ENCODE measurements around the gene OR52W1.
"Not testable (repeated sequence)": the region's sequence is repeated elsewhere in the genome, so short reads cannot be mapped to it uniquely, and the experiment has no call there.

The OR52W1 gene

DNA sequence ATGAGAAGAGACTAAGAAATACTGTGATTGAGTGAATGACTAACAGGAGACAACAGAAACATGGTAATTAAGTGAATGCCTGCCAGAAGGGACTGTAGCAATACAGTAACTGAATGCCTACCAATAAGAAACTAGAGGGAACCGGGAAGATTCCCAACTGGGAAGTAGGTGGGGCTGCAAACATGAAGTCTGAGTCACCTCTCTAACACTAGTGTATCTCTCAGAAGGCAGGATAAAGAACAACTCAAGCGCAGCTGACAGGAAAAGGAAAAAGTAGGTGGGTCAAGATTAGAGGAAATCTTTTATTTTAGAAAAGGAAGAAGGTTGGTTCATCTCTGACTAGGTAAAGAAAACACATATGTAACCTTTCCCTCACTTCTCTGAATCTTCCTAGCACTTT lies 20.3 kb downstream of the OR52W1 start:
- no peak for DNase-seq

DNA sequence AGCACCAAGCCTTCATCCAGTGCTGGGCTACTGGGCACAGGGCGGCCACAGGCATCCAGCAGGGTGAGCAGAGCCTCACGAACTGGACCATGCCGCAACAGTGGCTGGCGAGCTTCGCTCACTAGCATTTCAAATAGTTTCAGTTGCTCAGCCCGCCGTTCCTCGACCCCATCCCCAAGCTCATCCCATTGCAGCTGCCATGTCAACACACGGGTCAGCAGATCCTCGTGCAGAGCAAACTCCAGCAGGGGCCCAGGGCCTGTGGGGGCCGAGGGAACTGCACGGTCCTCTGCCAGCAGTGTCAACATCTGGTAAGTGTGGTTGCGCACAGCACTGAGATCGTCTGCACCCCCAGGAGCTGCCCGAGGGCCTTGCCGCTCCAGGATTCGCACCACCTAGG lies 24.8 kb downstream of the OR52W1 start:
- no peak for DNase-seq

DNA sequence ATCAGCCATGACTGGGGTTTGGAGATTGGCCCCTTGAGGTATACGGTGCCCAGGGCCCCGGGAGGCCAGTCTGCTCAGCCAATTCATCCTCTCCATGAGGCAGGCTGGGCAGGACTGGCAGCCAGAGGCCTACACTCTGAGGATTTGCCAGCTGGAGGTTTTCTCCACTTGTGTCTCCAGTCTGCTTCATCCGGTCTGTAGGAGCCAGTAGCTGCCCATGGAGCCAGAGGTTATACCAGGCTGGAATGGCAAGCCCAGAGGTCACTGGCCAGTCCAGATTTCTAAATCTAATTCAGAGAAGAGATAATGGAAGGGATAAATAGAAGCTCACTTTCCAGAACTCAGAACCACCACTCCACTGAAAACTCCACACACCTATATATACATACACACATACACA lies 25.4 kb downstream of the OR52W1 start:
- no peak for DNase-seq

DNA sequence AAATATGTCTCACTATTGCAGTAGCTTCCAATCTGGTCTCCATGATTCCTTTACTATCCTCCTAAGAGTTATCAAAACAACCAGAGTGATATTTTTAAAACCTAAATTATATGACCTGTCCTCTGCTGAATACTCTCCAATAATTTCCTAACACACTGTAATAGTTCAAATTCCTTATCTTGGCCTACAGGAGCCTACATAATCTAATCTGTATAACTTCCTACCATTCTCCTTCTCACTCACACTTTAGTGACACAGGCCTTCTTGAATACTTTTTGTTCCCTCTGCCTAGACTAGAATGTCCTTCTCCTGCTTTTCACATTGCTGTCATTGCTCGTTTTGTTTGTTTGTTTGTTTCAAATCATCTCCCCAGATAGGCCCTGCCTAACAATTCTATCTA lies 26.0 kb downstream of the OR52W1 start:
- DNase-seq, result no peak

DNA sequence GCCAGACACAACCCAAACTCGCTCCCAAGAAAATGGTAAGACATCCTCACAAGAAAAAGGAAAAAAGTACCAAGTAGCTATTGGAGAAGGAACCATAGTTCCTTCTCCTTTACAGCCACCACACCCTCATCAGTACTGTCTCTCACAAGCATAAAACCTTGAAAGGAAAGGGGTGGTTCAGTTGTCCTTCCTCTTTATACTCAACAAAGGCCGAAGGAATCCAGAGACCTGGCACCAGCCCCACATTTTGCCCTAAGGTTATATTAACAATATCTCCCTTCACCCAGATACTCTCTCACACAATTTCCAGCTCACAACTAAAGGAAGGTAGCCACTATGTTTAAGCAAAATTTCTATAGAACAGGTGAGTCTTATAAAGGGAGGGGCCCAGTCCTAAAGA lies 26.9 kb downstream of the OR52W1 start:
- DNase-seq, result no peak

DNA sequence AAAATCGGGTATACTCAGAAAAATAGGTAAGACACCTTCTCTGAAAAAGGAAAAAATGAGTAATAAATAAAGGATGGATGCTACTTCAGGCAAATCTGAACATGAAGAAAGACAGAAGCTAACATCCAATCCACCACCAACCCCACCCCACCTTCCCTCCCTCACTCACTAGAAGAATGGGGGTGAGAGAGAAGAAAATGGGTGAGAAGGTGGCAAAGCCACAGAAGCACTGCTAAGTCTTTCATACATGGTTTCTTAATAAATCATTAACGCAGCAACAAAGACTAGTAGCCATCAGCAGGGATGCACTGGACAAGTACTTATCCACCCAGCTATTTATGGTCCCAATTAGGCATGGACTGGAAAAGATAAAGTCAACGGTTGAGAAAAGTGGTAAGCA lies 29.5 kb downstream of the OR52W1 start:
- no peak for DNase-seq

DNA sequence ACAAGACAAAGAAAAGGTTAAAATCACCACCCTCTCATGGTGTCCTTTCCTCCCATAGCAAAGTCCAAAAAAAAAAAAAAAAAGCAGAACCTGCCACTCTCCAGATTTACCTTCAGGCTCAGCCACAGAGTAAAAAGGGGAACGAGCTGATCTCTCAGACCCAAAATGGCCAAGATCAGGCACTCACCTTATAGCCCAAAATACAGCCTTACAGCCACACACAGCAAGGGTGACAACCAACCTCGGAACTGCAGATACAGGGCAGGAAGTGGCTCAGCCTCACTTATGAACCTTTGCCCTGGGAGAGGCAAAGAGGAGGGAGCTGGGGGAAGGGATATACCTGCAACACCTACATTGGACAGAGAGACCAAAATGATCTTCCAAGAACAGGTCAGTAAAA lies 30.9 kb downstream of the OR52W1 start:
- DNase-seq, result no peak

DNA sequence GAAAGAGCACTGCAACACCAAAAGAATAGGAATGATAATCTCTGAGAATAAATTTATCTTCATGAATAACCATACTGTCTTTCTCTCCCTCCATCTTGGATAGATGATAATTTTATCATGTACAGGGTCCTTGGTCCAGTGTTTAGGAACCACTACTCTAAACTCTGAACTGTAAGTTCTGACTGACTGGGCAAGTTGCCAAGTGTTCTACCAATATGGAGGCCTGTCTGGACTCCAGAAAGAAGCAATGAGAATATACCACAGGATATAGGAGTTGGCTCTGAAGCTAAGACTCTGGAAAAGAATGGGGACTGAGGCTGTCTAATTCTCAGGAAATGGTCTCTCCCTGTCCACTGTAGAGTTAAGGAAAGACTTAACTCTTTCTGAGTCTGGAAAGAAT lies 33.9 kb downstream of the OR52W1 start:
- no peak for DNase-seq

DNA sequence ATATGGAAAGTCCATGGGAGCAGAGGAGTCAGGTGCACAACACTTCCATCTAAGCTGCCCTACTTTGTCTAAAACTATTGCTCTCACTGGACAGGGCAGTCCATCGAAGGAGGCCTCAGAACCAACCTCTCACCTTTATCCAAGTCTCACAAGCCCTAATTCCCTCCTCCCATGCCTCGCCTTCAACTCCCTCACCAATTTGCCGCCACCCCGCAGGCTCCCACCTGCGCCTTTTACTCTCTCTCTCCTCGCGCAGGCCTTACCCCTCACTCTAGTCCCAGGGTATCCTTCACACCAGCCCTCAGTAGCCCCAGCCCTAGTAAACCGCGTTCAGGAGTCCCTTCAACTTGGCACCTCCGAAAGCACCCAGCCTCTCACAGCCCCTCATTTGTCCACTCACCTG lies 35.0 kb downstream of the OR52W1 start:
- no peak for DNase-seq

DNA sequence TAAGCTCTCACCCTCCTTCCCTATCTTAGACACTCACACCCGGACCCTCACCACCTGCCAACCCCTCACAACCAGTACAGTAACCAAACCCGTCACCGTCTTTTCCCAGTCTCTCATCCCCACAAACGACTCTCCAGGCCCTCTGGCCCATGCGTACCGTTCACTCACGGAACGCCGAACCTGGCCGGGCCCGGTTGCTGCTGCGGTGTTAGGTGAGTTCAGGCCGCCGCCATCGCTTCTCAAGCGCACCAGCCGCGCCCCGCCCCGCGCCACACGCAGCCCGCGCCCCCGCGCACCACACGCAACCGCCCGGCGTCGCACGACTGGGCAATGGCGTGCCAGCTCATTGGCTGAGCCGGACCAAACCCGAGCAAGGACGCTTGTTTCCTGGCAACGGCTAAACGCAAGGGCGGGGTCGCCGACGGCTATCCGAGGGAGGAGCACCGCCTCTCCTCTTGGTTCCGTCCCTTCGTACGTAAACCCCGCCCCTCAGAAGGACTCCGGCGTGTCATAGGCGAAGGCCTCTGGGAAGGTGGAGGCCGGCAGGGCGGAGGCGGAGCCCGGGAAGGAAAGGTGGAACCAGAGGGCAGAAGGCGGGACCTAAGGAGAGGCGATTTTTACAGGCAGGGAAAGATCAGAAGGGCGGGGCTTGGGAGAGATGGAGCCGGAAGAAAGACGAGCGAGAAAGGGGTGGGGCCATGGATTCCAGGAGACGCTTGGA lies 35.5 kb downstream of the OR52W1 start, which contains the start of gene FHIP1B:
TSS of gene FHIP1B (minus strand) at position 250 of the 721 bp plus-strand sequence. CDS start 10,120 bp downstream, outside the sequence.
- peak; percentile 100 for DNase-seq

DNA sequence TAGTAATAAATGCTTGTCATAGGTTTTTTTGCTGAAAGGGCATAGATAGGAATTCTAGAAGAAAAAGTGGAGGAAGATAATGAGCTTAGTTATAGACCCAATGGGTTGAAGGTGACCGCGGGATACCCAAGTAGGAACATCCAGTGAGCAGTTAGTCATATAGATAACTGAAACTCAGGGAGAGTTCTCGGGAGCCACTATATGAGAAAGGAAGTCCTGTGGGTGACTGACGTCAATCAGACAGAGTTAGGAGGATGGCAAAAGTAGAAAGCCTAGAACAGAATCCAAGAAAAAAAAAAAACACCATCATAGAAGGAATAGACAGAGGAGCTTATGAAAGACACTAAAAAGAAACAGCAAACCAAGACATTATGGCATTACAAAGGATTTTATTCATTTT lies 38.2 kb downstream of the OR52W1 start:
- no peak for DNase-seq

DNA sequence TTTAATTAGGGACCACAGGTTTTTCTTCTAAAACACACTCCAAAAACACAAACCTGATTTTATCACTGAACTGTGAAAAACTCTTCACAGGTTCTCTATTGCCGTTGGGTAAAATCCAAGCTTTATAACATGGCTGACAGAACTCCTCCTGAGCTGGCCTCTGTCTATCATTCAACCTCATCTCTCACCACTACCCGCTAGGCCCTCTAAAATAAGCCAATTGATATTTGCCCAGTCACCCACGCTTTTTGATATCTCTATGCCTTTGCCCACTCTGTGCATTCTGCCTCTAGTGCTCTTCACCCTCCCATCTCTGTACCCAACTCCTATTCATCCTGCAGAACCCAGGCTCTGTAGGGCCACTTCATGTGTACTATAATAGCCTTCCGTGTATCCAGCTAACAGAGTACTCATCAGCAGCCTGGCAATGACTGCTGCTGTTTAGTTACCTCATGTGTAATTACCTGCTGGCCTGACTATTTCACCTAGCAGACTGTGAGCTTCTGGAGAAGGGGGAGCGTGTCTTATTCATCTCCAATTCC lies 38.8 kb downstream of the OR52W1 start:
- peak; percentile 61 for DNase-seq

DNA sequence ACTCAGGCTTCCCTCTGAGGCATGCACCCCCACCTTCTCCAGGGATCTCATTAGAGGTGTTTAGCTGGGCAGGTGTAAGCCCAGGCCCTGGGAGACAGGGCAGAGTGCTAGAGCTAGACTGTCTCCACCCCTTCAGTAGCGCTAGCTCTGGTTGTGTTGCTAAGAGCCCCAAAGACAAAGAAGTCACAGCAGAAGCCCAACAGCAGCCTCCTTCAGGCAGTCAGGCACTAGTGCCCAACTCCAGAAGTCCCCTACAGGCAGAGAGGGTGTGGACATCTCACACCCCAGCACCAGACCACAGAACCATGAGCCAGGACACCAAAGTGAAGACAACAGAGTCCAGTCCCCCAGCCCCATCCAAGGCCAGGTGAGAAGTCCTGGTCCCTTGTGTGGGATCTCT lies 39.9 kb downstream of the OR52W1 start, which contains the start of gene CNGA4:
TSS of gene CNGA4 (plus strand) at position 188 of the 400 bp plus-strand sequence. CDS start at position 306, 118 bp downstream.
- peak; percentile 92 for DNase-seq

DNA sequence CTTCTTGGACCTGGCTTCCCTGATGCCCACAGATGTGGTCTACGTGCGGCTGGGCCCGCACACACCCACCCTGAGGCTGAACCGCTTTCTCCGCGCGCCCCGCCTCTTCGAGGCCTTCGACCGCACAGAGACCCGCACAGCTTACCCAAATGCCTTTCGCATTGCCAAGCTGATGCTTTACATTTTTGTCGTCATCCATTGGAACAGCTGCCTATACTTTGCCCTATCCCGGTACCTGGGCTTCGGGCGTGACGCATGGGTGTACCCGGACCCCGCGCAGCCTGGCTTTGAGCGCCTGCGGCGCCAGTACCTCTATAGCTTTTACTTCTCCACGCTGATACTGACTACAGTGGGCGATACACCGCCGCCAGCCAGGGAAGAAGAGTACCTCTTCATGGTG lies 41.1 kb downstream of the OR52W1 start:
- no peak for DNase-seq

DNA sequence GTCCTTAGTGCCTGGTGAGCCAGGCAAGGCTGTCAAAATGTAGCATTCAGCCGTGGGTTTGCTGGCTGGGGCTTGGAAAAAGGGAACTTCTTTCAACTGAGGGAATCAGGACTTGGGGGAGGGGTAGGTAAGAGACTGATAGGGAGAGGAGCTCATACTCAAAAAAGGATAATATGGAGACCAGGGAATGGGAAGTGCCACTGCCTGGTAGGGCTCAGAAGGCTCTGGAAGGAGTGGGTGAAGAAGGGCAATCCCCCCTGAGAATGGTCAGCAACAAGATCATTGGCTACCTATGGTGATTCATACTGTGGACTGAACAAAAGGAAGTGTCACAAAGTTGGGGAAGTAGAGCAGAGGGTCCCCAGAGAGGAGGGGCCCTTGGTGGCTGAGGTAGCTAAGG lies 41.8 kb downstream of the OR52W1 start:
- DNase-seq, result no peak

DNA sequence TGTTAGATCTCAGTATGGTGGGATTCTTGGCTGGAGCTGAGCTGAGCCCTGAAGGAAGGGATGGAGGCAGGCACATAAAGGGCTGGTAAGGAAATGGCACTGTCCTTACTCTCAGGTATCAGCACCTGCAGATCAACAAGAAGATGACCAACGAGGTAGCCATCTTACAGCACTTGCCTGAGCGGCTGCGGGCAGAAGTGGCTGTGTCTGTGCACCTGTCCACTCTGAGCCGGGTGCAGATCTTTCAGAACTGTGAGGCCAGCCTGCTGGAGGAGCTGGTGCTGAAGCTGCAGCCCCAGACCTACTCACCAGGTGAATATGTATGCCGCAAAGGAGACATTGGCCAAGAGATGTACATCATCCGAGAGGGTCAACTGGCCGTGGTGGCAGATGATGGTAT lies 42.3 kb downstream of the OR52W1 start:
- DNase-seq, result no peak

DNA sequence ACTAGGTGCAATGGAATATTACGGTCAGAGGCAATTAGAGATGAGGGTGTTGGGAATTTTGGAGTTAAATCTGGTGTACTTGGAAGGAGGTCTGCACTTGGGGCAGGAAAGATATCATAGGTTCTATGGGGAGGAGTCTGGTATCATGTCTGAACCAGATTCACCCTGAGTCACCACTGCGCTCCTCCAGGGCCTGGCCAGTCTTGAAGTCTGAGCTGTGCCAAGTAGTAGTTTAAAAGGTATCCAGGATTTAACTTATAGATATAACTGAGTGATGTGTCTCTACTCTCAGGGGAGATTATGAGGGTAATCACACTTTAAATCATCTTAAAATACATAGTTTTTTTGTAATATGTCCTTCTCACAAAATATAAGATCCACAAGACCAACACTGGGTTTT lies 46.5 kb downstream of the OR52W1 start:
- no peak for DNase-seq

DNA sequence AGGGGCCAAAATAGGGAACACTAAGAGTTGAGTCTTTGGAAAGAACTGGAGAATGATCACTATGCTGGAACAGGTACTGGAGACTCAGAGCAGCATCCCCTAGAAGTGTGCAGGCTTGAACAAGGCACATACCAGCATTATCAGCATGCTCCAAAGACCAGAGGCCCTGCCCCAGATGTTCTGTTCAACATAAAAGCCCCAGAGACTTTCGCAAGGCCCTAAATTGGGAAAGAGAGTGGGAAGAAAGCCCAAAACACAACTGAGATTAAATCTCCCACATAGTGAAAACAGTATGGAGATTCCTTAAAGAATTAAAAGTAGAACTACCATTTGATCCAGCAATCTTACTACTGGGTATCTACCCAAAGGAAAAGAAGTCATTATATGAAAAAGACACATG lies 49.2 kb downstream of the OR52W1 start:
- DNase-seq, result no peak

DNA sequence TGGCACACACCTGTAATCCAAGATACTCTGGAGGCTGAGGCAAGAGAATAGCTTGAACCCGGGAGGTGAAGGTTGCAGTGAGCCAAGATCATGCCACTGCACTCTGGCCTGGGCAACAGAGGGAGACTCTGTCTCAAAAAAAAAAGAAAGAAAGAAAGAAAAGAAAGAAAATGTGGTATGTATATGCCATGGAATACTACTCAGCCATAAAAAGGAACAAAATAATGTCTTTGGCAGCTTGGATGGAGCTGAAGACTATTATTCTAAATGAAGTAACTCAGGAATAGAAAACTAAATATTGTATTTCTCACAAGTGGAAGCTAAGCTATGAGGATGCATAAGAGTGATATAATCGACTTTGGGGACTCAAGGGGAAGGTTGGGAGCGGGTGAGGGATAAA lies 49.9 kb downstream of the OR52W1 start:
- not testable (repeated sequence) for DNase-seq
